ENCODE data around the gene KRTAP10-7.
"Not testable (repeated sequence)": the region's sequence is repeated elsewhere in the genome, so short reads cannot be mapped to it uniquely, and the experiment has no call there.

The KRTAP10-7 gene

GRCh38 chr21:44571844-44572782 is 28.3 kb upstream of the KRTAP10-7 start:
- no peak for DNase-seq (ENCODE audit: low read depth in 2 of 2)

- no peak for DNase-seq (ENCODE audit: low read depth in 2 of 2)
These were observed 27.3 kb upstream of the KRTAP10-7 start for GRCh38 chr21:44572959-44573583.

GRCh38 chr21:44573630-44574456 is 26.6 kb upstream of the KRTAP10-7 start, which contains the start of gene KRTAP10-4:
TSS of gene KRTAP10-4 (plus strand) at chr21:44573729. CDS start at chr21:44573759, 30 bp downstream.
- not testable (repeated sequence) for DNase-seq (ENCODE audit: low read depth in 2 of 2)

GRCh38 chr21:44574457-44575306 is 25.7 kb upstream of the KRTAP10-7 start:
- DNase-seq (ENCODE audit: low read depth in 2 of 2), result no peak

GRCh38 chr21:44575307-44576024 is 24.9 kb upstream of the KRTAP10-7 start:
- DNase-seq (ENCODE audit: low read depth in 2 of 2), result no peak

- DNase-seq (ENCODE audit: low read depth in 2 of 2), result no peak
These were observed 24.4 kb upstream of the KRTAP10-7 start for GRCh38 chr21:44576025-44576420.

DNA sequence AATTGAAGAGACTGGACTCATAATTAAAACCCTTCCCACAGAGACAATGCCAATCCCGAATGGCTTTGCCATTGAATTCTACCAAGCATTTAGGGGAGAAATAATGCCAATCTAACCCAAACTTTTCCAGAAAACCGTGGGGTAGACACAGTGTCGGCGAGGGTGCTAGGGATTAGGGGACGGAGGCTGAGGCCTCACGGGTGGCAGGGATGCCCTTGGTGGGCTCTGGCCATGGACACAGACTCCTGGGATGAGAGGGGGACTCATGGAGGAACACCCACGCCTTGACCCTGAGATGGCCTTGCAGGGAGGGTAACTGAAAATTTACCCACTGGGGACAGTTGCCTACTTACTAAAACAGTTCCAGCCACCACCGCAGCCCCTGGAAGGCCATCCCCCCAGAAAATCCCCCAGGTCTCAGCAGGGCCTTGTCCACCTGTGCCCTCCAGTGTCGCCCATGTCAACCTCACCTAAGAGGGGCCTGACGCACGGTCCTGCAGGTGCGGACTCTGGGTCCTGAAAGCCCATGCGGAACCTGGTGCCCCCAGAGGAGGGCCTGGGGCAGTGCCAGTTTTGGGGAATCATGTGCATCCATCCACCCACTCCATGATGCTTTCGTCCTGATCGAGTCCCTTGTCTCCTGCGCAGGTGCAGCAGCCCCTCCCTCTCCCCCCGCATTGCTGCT is 21.9 kb upstream of the KRTAP10-7 start:
- DNase-seq (ENCODE audit: low read depth in 2 of 2), result no peak

GRCh38 chr21:44579056-44579832 is 21.2 kb upstream of the KRTAP10-7 start:
- DNase-seq (ENCODE audit: low read depth in 2 of 2), result no peak

DNA sequence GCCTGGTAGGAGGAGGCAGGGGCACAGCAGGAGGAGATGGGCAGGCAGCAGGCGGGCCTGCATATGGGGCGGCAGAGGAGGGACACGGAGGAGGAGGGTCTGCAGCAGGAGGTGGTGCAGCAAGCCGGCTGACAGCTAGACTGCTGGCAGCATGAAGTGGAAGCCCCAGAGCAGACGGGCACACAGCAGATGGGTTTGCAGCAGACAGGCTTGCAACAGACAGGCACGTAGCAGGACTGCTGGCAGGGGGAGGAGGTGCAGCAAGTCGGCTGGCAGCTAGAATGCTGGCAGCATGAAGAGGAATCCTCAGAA is 20.6 kb upstream of the KRTAP10-7 start:
- no peak for DNase-seq (ENCODE audit: low read depth in 2 of 2)

- not testable (repeated sequence) for DNase-seq (ENCODE audit: low read depth in 2 of 2)
These were observed 20.1 kb upstream of the KRTAP10-7 start, which contains the start of gene KRTAP10-5 for GRCh38 chr21:44580231-44580821. TSS of gene KRTAP10-5 (minus strand) at chr21:44580604. CDS start at chr21:44580578, 26 bp downstream.

- no peak for DNase-seq (ENCODE audit: low read depth in 2 of 2)
These were observed 19.2 kb upstream of the KRTAP10-7 start for GRCh38 chr21:44581158-44581557.

- DNase-seq (ENCODE audit: low read depth in 2 of 2), result no peak
These were observed 18.3 kb upstream of the KRTAP10-7 start for GRCh38 chr21:44582055-44582454.

- DNase-seq (ENCODE audit: low read depth in 2 of 2), result no peak
These were observed 17.2 kb upstream of the KRTAP10-7 start for GRCh38 chr21:44583089-44583799.

GRCh38 chr21:44583800-44584147 is 16.6 kb upstream of the KRTAP10-7 start:
- peak in 1 of 2 donors; percentile 5 for DNase-seq (ENCODE audit: low read depth in 2 of 2)

GRCh38 chr21:44585892-44586291 is 14.5 kb upstream of the KRTAP10-7 start:
- DNase-seq (ENCODE audit: low read depth in 2 of 2), result no peak

GRCh38 chr21:44589094-44589493 is 11.3 kb upstream of the KRTAP10-7 start:
- no peak for DNase-seq (ENCODE audit: low read depth in 2 of 2)

- no peak for DNase-seq (ENCODE audit: low read depth in 2 of 2)
These were observed 10.7 kb upstream of the KRTAP10-7 start for GRCh38 chr21:44589586-44590305.
